ENCODE data around the gene APPBP2. TPM values are rescaled to one million over a fixed set of nuclear protein-coding genes. Genes with fewer than 3 reads are reported as not detected.
"Not testable (repeated sequence)": the region's sequence is repeated elsewhere in the genome, so short reads cannot be mapped to it uniquely, and the experiment has no call there.

Gene APPBP2
- total RNA-seq, 1 donor from 2014 or later, result 36.7 TPM

- no peak for DNase-seq
Measured at GRCh38 chr17:60534010-60534555, 8.0 kb upstream of the APPBP2 start.

- no peak for DNase-seq
Measured at GRCh38 chr17:60529806-60530205, 3.8 kb upstream of the APPBP2 start.

- no peak for DNase-seq
Measured at GRCh38 chr17:60528828-60529227, 2.8 kb upstream of the APPBP2 start.

- no peak for DNase-seq
Measured at GRCh38 chr17:60527701-60528100, 1.7 kb upstream of the APPBP2 start.

- peak; percentile 60 for DNase-seq
Measured at GRCh38 chr17:60526726-60527125, 684 bp upstream of the APPBP2 start.

- peak; percentile 75 for DNase-seq
Measured at GRCh38 chr17:60525328-60525684, 736 bp downstream of the APPBP2 start.

GRCh38 chr17:60524463-60525327 is 1.3 kb downstream of the APPBP2 start:
- DNase-seq, result peak; percentile 70

GRCh38 chr17:60523822-60524221 is 2.2 kb downstream of the APPBP2 start:
- no peak for DNase-seq

GRCh38 chr17:60522889-60523626 is 3.0 kb downstream of the APPBP2 start:
- DNase-seq, result no peak

- no peak for DNase-seq
Measured at GRCh38 chr17:60519795-60520194, 6.2 kb downstream of the APPBP2 start.

GRCh38 chr17:60515683-60516082 is 10.4 kb downstream of the APPBP2 start:
- DNase-seq, result not testable (repeated sequence)

- DNase-seq, result not testable (repeated sequence)
Measured at GRCh38 chr17:60515199-60515598, 10.8 kb downstream of the APPBP2 start.

GRCh38 chr17:60514500-60514899 is 11.5 kb downstream of the APPBP2 start:
- DNase-seq, result no peak

GRCh38 chr17:60514053-60514452 is 12.0 kb downstream of the APPBP2 start:
- no peak for DNase-seq

GRCh38 chr17:60513014-60513413 is 13.0 kb downstream of the APPBP2 start:
- DNase-seq, result no peak

GRCh38 chr17:60510723-60511122 is 15.3 kb downstream of the APPBP2 start:
- no peak for DNase-seq

- DNase-seq, result no peak
Measured at GRCh38 chr17:60510031-60510430, 16.0 kb downstream of the APPBP2 start.

- DNase-seq, result no peak
Measured at GRCh38 chr17:60508384-60508980, 17.6 kb downstream of the APPBP2 start.

- DNase-seq, result no peak
Measured at GRCh38 chr17:60506312-60506711, 19.7 kb downstream of the APPBP2 start.

GRCh38 chr17:60502145-60502544 is 23.9 kb downstream of the APPBP2 start:
- no peak for DNase-seq

- no peak for DNase-seq
Measured at GRCh38 chr17:60501589-60501988, 24.5 kb downstream of the APPBP2 start.

GRCh38 chr17:60496041-60496440 is 30.0 kb downstream of the APPBP2 start:
- DNase-seq, result no peak

GRCh38 chr17:60495260-60495659 is 30.8 kb downstream of the APPBP2 start:
- no peak for DNase-seq

Data from skin of body (tissue), 2 donors.